GM18868 (cell line): ENCODE measurements around the gene TMCO6.
"Not testable (repeated sequence)": the region's sequence is repeated elsewhere in the genome, so short reads cannot be mapped to it uniquely, and the experiment has no call there.

Experiments
- ATAC-seq: cut with Tn5 transposase; IDR thresholded peaks from one replicate; pipeline ENCODE4 v1.9.1; 2021; ENCODE audit warnings: mild to moderate bottlenecking, moderate library complexity; ENCODE audit not compliant: unreplicated experiment

The TMCO6 gene

GRCh38 chr5:140639148-140639981, at the start of gene TMCO6:
TMCO6 (plus strand) TSS chr5:140639451; CDS start chr5:140639528, 77 bp downstream.
- ATAC-seq = peak; percentile 97

- ATAC-seq = no peak
Observed at GRCh38 chr5:140590861-140591260, 48.4 kb upstream of the TMCO6 start.

GRCh38 chr5:140591747-140592372, 47.4 kb upstream of the TMCO6 start:
- ATAC-seq = no peak

DNA sequence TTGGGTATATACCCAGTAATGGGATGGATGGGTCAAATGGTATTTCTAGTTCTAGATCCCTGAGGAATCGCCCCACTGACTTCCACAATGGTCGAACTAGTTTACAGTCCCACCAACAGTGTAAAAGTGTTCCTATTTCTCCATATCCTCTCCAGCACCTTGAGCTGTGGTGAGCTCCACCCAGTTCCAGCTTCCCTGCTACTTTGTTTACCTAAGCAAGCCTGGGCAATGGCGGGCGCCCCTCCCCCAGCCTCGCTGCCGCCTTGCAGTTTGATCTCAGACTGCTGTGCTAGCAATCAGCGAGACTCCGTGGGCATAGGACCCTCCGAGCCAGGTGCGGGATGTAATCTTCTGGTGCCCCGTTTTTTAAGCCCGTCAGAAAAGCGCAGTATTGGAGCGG, 46.2 kb upstream of the TMCO6 start:
- not testable (repeated sequence) for ATAC-seq

GRCh38 chr5:140594169-140594568, 45.1 kb upstream of the TMCO6 start:
- ATAC-seq = no peak

- peak; percentile 50 for ATAC-seq
Observed at GRCh38 chr5:140595538-140596300, 43.5 kb upstream of the TMCO6 start.

DNA sequence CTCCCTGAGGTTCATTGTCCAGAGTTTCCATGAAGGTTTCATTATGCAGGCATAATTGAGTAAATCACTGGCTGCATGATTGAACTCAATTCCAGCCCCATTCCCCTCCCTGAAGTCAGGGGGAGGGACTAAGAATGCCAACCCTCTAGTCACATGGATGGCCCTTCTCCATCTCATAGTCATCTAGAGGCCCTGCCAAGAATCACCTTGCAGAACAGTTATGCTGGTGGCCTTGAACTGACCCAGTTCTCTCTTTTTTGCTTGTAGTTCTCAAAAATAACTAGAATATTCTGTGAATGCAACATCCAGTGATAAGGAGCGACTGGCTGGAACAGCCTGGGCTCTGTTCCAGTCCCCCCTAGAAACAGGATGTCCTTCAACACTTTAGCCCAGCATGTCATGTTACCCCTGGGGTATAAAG, 42.9 kb upstream of the TMCO6 start:
- no peak for ATAC-seq

DNA sequence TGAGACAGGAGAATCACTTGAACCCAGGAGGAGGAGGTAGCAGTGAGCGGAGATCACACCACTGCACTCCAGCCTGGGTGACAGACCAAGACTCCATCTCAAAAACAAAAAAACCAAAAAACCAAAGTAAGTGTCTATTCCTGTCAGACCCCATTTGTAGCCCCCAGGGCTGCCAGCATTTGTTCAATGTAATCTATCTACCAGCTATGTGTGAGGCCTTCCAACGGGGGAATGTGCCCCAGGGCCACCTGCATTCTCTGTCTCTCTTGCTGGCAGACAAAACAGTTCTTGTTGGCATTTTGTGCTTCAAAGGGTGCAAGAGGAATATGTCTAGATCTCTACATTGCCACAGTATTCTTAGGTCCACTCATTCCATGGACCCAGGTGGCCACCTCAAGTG, 40.4 kb upstream of the TMCO6 start:
- ATAC-seq = no peak

- ATAC-seq = no peak
Observed at GRCh38 chr5:140600096-140600495, 39.2 kb upstream of the TMCO6 start.

DNA sequence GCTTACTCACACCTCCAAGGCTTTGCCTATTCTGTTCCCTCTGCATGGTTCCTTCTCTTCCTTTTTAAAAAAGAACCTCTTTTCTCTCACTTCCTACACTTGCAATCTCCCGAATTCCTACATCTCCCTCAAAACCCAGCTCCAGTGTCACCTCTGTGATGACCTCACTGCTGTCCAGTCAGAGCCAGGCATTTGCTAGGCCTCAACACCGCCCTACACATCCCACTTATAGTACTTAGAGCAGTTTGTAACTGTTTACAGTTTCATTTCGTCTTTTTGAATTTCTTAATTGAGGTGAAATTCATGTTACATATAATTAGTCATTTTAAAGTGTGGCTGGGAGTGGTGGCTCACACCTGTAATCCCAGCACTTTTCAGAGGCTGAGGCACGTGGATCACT, 37.1 kb upstream of the TMCO6 start:
- no peak for ATAC-seq

GRCh38 chr5:140603446-140603698, 35.9 kb upstream of the TMCO6 start:
- not testable (repeated sequence) for ATAC-seq

GRCh38 chr5:140603734-140604133, 35.5 kb upstream of the TMCO6 start:
- no peak for ATAC-seq

DNA sequence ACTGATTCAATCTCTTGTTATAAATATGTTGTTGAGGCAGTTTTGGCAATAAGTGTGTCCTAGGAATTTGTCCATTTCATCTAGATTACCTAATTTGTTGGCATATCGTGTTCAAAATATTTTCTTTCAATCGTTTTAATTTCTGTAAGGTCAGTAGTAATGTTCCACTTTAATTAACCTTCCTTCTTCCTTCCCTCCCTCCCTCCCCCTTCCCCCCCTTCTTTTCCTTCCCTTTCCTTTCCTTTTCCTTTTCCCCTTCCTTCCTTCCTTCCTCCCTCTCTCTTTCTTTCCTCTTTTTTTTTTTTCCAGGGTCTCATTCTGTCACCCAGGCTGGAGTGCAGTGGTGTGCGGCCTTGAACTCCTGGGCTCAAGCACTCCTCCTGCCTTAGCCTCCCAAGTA, 33.4 kb upstream of the TMCO6 start:
- no peak for ATAC-seq

- ATAC-seq = no peak
Observed at GRCh38 chr5:140607031-140607430, 32.2 kb upstream of the TMCO6 start.

GRCh38 chr5:140608722-140609121, 30.5 kb upstream of the TMCO6 start:
- ATAC-seq = no peak

DNA sequence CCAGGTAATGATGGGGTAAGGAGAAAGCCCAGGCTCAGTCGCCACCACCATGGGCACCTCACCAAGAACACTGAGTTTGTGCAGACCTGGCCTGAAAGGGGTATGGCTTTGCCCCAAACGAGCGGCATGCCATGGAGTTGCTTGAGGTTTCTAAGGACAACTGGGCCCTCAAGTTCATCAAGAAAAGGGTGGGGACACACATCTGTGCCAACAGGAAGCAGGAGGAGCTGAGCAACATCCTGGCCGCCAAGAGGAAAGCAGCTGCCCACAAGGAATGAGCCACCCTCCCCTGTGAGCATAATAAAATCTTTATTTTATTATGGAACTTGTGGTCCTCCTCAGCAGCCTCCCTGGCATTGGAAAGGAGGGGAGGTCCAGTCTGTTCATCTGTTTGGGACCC, 30.1 kb upstream of the TMCO6 start:
- no peak for ATAC-seq

GRCh38 chr5:140611020-140611521, 28.2 kb upstream of the TMCO6 start:
- ATAC-seq = no peak

DNA sequence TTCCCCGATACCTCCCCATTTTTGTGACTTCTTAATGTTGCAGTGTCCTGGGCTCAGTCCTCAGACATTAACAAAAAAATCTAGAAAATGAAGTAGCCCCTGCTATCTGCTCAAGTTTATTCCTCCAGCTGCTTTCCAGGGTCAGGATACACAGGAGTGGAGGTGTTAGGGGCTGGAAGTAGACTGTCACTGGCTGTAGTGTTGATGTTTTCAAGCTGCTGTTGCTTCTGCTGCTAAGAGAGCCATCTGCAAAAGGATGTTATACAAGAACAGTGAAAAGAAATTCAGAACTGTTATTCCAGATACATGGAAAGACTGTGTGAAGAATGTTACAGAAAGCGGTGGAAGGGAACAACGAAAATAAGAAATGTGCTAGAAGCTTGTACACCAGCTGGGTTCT, 16.9 kb upstream of the TMCO6 start:
- no peak for ATAC-seq

DNA sequence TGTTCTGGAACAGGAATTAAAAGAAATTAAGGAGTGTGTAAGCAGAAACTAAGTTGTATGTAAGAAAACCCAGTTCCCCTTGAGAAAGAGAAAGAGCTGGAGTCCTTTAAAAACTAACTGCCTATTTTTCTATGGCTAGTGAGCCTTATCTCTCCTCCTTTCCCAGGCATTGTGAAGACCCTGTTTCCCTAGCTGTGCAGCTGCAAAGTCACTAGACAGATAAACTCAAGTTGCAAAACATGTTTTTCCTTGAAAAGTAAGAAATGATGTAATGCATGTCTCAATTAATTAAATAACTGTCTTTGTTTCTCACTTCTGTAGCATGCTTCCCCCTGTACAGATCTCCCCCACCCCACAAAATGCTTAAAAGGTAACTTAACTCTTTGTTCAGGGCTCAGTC, 16.2 kb upstream of the TMCO6 start:
- not testable (repeated sequence) for ATAC-seq

- not testable (repeated sequence) for ATAC-seq
Observed at GRCh38 chr5:140624886-140625285, 14.4 kb upstream of the TMCO6 start.

DNA sequence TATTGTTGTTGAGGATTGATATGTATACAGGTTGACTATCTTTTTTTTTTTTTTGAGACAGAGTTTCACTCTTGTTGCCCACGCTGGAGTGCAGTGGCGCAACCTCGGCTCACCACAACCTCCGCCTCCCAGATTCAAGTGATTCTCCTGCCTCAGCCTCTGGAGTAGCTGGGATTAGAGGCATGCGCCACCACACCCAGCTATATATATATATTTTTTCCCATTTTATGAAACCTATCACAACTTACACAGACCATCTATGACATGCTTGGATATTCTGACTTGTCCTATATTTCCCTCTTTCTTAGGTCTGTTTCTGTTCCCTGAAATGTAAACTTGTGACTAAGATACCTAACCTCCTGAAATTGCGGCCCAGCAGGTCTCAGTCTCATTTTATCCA, 11.3 kb upstream of the TMCO6 start:
- ATAC-seq = no peak

DNA sequence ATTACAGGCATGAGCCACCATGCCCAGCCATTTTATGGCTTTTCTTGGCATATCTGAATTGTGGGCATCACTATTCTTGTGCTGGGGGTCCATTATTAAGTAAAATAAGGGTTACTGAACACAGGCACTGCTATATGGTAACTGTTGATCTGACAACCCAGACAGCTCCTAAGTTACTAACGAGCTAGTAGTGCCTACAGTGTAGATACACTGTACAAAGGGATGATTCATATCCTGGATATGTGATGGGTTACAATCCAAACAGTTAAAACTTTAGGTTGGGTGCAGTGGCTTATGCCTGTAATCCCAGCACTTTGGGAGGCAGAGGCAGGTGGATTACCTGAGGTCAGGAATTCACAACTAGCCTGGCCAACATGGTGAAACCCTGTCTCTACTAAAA, 10.5 kb upstream of the TMCO6 start:
- ATAC-seq = no peak
